Neural crest cell (in vitro differentiated cells): ENCODE results near the gene SAE1. TPM values are rescaled to one million over a fixed set of nuclear protein-coding genes. Genes with fewer than 3 reads are reported as not detected.

ENCODE experiments used
- DNase-seq: peaks from one replicate; pipeline ENCODE4 v3.0.0; 2021; ENCODE audit warnings: low read depth, mixed read lengths, low spot score
- H3K27ac Mint-ChIP-seq: one replicate; pipeline ENCODE4 v1.8.0; 2021; ENCODE audit warnings: mild to moderate bottlenecking, mixed read lengths; ENCODE audit not compliant: unreplicated experiment
- H3K27me3 Mint-ChIP-seq: 2 replicates; pipeline ENCODE4 v1.8.0; 2021; ENCODE audit warnings: low read depth, mild to moderate bottlenecking, mixed read lengths
- H3K36me3 Mint-ChIP-seq: 2 replicates; pipeline ENCODE4 v1.8.0; 2021; ENCODE audit warnings: low read depth, mild to moderate bottlenecking, mixed read lengths
- H3K4me1 Mint-ChIP-seq: 2 replicates; pipeline ENCODE4 v1.8.0; 2021; ENCODE audit warnings: mixed read lengths
- H3K4me3 Mint-ChIP-seq: one replicate; pipeline ENCODE4 v1.8.0; 2021; ENCODE audit warnings: mild to moderate bottlenecking, mixed read lengths
- H3K9me3 Mint-ChIP-seq: 2 replicates; pipeline ENCODE4 v1.8.0; 2021; ENCODE audit warnings: mixed read lengths
- CTCF ChIP-seq: fragments of 200-600 bp; sonication (generic); conservative IDR thresholded peaks from 2 replicates; pipeline ENCODE4 v1.5.0; 2021; ENCODE audit warnings: antibody characterized with exemption, mild to moderate bottlenecking
- total RNA-seq: library from RNA; stranded (reverse); gene quantifications from 2 replicates; pipeline ENCODE4 v1.2.1, GENCODE V29; 2021

The SAE1 gene
- total RNA-seq, 1 donor from 2014 or later = 280 TPM

GRCh38 chr19:47197141-47197540 is 66.5 kb downstream of the SAE1 start:
- H3K27ac Mint-ChIP-seq = no peak overlapping the region
- no peaks in the 10 kb centered on the region for H3K27me3 Mint-ChIP-seq
- TF ChIP-seq CTCF = no peak
- peaks cover 17% of the 10 kb centered on the region for H3K36me3 Mint-ChIP-seq
- H3K9me3 Mint-ChIP-seq = no peaks in the 10 kb centered on the region
- no peak overlapping the region for H3K4me3 Mint-ChIP-seq
- peaks cover 3% of the 10 kb centered on the region for H3K4me1 Mint-ChIP-seq
- no peak for DNase-seq

DNA sequence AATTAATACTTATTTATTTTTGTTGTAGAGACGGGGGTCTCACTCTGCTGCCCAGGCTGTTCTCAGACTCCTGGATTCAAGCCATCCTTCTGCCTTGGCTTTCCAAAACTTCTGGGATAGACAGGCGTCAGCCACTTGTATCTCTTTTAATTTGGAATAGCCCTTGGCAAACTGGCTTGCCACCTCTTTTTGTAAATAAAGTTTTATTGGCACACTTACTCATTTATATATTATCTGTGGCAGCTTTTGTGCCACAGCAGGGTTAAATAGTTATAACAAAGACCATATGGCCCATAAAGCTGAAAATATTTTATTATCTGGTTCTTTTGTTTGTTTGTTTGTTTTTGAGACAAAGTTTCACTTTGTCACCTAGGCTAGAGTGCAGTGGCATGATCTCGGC is 69.9 kb downstream of the SAE1 start:
- H3K4me1 Mint-ChIP-seq = no peaks in the 10 kb centered on the region
- TF ChIP-seq CTCF = no peak
- peaks cover 22% of the 10 kb centered on the region for H3K36me3 Mint-ChIP-seq
- no peak overlapping the region for H3K27ac Mint-ChIP-seq
- no peaks in the 10 kb centered on the region for H3K27me3 Mint-ChIP-seq
- DNase-seq = no peak
- no peaks in the 10 kb centered on the region for H3K9me3 Mint-ChIP-seq
- H3K4me3 Mint-ChIP-seq = no peak overlapping the region

- Mint-ChIP-seq H3K4me3 (no peak overlapping the region), H3K4me1 (no peaks in the 10 kb centered on the region), H3K27me3 (no peaks in the 10 kb centered on the region), H3K9me3 (no peaks in the 10 kb centered on the region), H3K27ac (no peak overlapping the region), H3K36me3 (peaks cover 22% of the 10 kb centered on the region)
- no peak for TF ChIP-seq CTCF
- DNase-seq = no peak
Observed at GRCh38 chr19:47203254-47203653, 72.6 kb downstream of the SAE1 start.

GRCh38 chr19:47209319-47210179 is 78.9 kb downstream of the SAE1 start:
- no peak for DNase-seq
- Mint-ChIP-seq H3K4me3 (no peak overlapping the region), H3K9me3 (no peaks in the 10 kb centered on the region), H3K27ac (peak overlapping the region; percentile 71), H3K36me3 (peaks cover 11% of the 10 kb centered on the region), H3K27me3 (no peaks in the 10 kb centered on the region), H3K4me1 (peaks cover 10% of the 10 kb centered on the region)
- no peak for TF ChIP-seq CTCF

DNA sequence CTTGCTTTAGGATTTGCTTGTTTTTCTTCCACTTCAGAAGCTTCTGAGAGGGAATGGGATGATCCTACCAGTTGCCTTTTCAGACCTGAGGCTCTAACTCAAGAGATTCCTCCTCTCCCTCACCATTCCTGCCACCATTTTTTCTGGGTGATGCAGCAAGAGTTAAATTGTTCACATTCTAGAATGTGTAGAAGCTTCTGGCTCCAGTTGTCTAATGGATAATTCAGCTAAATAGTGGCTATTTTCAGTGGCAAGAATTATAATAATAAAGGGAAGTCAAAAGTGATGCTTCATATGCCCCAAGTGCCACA is 79.5 kb downstream of the SAE1 start:
- no peaks in the 10 kb centered on the region for H3K9me3 Mint-ChIP-seq
- no peak overlapping the region for H3K4me3 Mint-ChIP-seq
- H3K4me1 Mint-ChIP-seq = peaks cover 10% of the 10 kb centered on the region
- H3K27me3 Mint-ChIP-seq = no peaks in the 10 kb centered on the region
- peaks cover 10% of the 10 kb centered on the region for H3K36me3 Mint-ChIP-seq
- DNase-seq = no peak
- TF ChIP-seq CTCF = no peak
- H3K27ac Mint-ChIP-seq = no peak overlapping the region
